OCI-LY3 (cell line): ENCODE results near the gene BBS12.

Experiments used
- EZH2phosphoT487 ChIP-seq: fragments of 200-600 bp; shearing (Covaris generic); IDR thresholded peaks from 2 replicates; pipeline ENCODE4 v1.6.1; 2018; ENCODE audit warnings: antibody characterized with exemption, mixed run types, low read depth
- TF ChIP-seq, protein P1 (sequence below): fragments of 200-600, 300-600 bp; sonication (generic); IDR thresholded peaks from 2 replicates; pipeline ENCODE4 v1.5.1; 2014; ENCODE audit warnings: antibody characterized with exemption, low read length, low read depth

GRCh38 chr4:122788935-122789334, 56.4 kb downstream of the BBS12 start:
- TF ChIP-seq, protein P1, sequence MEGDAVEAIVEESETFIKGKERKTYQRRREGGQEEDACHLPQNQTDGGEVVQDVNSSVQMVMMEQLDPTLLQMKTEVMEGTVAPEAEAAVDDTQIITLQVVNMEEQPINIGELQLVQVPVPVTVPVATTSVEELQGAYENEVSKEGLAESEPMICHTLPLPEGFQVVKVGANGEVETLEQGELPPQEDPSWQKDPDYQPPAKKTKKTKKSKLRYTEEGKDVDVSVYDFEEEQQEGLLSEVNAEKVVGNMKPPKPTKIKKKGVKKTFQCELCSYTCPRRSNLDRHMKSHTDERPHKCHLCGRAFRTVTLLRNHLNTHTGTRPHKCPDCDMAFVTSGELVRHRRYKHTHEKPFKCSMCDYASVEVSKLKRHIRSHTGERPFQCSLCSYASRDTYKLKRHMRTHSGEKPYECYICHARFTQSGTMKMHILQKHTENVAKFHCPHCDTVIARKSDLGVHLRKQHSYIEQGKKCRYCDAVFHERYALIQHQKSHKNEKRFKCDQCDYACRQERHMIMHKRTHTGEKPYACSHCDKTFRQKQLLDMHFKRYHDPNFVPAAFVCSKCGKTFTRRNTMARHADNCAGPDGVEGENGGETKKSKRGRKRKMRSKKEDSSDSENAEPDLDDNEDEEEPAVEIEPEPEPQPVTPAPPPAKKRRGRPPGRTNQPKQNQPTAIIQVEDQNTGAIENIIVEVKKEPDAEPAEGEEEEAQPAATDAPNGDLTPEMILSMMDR = no peak
- TF ChIP-seq EZH2phosphoT487 = no peak
